Vagina (tissue), 2 donors: ENCODE results near the gene CDC42EP2.

Experiments used
- POLR2A ChIP-seq, 2 donors: fragments of 450-650 bp; IDR thresholded peaks; one replicate each; pipeline ENCODE4 v1.6.1; 2017; ENCODE audit warnings: antibody characterized with exemption in 2 of 2, mild to moderate bottlenecking in 2 of 2, moderate library complexity in 2 of 2
- POLR2AphosphoS5 ChIP-seq, 2 donors: sonication (generic); formaldehyde crosslinking; IDR thresholded peaks; one replicate each; pipeline ENCODE4 v1.9.0; 2017; ENCODE audit warnings: antibody characterized with exemption in 2 of 2, mild to moderate bottlenecking in 2 of 2, low read depth in 1 of 2; ENCODE audit not compliant: insufficient read depth in 1 of 2
- TF ChIP-seq, protein P1 (sequence below), 3 experiments: fragments of 450-650 bp in 2 of 3; fragments of 200-600 bp in 1 of 3; sonication (generic) in 1 of 3; IDR thresholded peaks; one replicate each; pipeline ENCODE4 v1.5.1; 2017 to 2019; ENCODE audit warnings: antibody characterized with exemption in 3 of 3, mild to moderate bottlenecking in 2 of 3, moderate library complexity in 2 of 3

DNA sequence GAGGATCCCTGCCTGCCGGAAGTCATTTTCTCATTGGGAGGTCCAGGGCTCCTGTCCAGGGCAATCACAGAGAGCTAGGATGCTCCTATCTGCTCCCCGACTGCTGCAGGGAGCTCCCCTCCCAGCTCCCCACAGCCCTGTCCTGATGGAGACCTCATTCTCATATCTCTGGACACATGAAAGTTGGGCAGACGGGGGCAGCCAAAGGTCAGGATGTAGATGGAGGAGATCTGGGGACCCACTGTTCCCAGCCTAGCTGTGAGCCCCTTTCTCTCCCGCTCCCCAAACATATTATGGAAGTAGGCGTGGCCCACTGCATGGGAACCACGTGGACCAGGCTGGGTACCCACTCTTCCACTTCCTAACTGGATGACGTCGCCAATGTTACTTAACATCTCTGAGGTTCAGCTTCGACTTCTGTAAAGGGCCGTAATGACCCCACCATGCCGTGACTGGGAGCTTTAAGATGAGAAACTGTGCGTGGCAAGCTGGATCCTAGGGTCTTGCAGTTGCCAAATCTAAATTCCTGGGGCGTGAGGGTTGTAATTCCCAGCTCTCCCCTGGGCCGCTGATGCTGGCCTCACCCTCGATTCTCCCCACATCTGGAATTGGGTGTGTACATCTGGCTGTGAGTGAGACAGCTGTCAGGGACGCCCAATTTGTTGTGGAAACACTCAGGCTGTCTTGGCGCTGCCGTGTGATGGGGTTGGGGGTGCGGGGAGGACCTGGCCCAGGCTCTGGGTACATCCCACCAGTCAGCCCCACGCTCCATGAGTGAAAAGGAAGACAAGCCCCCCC, 1.8 kb downstream of the CDC42EP2 start:
- TF ChIP-seq, protein P1, sequence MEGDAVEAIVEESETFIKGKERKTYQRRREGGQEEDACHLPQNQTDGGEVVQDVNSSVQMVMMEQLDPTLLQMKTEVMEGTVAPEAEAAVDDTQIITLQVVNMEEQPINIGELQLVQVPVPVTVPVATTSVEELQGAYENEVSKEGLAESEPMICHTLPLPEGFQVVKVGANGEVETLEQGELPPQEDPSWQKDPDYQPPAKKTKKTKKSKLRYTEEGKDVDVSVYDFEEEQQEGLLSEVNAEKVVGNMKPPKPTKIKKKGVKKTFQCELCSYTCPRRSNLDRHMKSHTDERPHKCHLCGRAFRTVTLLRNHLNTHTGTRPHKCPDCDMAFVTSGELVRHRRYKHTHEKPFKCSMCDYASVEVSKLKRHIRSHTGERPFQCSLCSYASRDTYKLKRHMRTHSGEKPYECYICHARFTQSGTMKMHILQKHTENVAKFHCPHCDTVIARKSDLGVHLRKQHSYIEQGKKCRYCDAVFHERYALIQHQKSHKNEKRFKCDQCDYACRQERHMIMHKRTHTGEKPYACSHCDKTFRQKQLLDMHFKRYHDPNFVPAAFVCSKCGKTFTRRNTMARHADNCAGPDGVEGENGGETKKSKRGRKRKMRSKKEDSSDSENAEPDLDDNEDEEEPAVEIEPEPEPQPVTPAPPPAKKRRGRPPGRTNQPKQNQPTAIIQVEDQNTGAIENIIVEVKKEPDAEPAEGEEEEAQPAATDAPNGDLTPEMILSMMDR (IDR thresholded peaks at IDR 0.05), result no peak
- no peak for TF ChIP-seq POLR2A (IDR thresholded peaks at IDR 0.05)
- peak in 1 of 2 donors; percentile 63 for TF ChIP-seq POLR2AphosphoS5 (IDR thresholded peaks at IDR 0.05; ENCODE audit: insufficient read depth in 1 of 2, low read depth in 1 of 2)
